HG03025 (cell line): ENCODE measurements around the gene CES2.
"Not testable (repeated sequence)": the region's sequence is repeated elsewhere in the genome, so short reads cannot be mapped to it uniquely, and the experiment has no call there.

Source experiments
- ATAC-seq: cut with Tn5 transposase; IDR thresholded peaks from one replicate; pipeline ENCODE4 v1.9.1; 2021; ENCODE audit warnings: mild to moderate bottlenecking, moderate library complexity; ENCODE audit not compliant: unreplicated experiment, low FRiP score

CES2 gene, protein sequence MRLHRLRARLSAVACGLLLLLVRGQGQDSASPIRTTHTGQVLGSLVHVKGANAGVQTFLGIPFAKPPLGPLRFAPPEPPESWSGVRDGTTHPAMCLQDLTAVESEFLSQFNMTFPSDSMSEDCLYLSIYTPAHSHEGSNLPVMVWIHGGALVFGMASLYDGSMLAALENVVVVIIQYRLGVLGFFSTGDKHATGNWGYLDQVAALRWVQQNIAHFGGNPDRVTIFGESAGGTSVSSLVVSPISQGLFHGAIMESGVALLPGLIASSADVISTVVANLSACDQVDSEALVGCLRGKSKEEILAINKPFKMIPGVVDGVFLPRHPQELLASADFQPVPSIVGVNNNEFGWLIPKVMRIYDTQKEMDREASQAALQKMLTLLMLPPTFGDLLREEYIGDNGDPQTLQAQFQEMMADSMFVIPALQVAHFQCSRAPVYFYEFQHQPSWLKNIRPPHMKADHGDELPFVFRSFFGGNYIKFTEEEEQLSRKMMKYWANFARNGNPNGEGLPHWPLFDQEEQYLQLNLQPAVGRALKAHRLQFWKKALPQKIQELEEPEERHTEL

DNA sequence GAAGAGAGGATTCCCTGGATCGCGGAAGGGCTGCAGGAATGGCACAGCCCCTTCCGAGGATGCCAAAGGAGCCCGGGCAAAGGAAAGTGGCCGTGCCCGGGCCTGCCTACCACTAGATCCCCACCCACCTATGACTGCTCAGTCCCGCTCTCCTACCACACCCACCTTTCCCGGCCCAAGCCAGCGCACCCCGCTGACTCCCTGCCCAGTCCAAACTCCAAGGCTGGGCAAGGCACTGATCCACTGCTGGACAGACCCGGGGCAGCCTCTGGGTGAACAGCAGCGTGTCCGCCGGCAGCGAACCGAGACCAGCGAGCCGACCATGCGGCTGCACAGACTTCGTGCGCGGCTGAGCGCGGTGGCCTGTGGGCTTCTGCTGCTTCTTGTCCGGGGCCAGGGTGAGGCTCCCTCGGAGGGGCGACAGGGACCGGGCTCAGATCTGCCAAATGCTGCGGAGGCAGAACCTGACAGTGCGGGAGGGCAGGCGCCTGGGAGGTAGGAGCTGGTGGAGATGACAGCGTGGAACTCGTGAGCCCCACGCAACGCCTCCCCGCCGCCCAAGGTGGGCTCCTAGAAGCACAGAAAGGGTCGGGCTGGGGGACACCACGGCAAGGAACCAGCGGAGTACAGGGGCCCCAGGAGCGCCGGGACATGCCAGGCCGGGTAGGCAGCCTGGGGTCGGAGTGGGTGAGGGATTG is at the start of gene CES2:
Gene CES2 (plus strand): TSS at position 203 of the 698 bp plus-strand sequence. CDS start 120 bp downstream, at position 323.
- no peak for ATAC-seq

DNA sequence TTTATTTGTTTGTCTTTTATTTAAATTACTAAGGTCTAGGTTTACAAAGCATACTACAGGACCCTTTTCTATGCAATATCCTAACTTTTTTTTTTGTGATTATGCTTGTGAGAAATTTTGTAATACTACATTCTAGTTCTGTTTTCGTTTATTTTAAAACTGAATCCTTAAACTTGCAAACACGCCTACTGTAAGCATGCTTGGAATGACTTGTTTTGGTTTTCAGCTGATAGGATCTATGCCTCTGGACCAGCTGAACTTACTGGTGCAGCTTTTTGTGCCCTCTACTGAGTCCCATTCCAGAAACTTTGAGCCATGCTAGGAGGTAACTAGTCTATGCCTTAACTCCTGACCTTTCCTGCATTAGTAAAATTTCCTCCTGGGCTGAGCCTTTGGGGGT is 49.0 kb upstream of the CES2 start:
- no peak for ATAC-seq

DNA sequence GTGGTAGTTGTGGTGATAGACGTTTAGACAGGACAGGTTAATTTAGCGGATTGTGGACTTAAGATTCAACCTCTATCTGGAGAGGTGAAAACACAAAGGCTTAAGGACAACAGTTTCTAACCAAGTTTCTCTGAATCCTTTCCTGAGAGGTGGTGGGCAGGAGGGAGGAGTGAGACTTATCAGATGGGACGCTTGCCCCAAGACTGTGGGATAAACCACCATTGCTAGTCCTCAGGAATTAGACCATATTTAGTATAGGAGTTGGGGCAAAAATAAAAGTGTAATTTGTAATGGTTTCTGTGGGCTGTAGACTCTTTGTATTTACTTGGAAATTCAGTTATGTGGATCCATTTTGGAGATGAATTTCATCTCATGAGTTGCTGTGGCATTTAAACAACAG is 48.4 kb upstream of the CES2 start:
- no peak for ATAC-seq

DNA sequence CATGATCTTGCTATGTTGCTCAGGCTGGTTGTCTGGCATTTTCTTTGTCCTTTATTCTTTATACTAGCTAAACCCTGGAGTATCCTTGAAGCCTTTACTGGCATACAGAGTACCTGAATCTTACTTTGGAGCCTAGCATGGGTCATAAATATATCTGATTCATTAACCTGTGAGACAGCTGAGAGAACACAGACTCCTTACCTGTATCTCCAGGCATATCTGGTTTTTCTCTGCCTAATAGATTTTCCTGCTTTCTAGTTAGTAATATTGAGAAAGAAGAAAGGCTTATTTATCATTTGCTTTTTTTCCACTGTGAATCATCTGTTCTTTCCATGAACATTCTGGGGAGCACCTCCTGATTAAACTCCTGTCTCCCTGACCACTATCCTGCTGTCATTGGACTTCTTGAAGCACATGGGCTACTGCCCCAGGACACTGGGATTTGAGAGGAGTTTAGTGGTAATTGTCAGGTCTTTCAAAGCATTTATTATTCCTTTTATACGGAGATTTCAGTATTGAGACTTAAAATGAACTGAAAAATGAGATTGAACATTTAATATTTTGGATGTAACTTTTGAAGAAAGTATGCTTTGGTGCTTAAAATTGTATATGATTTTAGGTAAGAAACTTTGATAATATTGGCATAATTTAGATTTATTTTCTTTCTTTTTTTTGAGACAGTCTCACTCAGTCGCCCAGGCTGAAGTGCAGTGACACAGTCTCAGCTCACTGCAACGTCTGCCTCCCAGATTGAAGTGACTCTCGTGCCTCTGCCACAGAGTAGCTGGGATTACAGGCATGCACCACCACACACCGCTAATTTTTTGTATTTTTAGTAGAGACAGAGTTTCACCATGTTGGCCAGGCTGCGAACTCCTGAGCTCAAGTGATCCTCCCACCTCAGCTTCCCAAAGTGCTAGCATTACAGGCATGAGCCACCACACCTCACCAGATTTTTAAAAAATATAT is 46.4 kb upstream of the CES2 start:
- ATAC-seq = no peak

DNA sequence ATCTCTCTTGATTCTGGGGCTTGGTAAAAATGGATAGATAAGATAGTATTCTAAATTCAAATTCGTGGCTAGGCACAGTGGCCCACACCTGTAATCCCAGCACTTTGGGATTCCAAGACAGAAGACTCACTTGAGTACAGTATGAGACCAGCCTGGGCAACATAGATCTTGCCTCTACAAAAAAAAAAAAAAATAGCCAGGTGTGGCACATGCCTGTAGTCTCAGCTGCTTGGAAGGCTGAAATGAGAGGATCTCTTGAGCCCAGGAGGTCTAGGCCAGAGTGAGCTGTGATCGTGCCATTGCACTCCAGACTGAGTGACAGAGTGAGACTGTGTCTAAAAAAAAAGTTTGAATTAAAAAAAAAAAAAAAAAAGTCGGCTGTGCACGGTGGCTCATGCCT is 45.7 kb upstream of the CES2 start:
- ATAC-seq = no peak

DNA sequence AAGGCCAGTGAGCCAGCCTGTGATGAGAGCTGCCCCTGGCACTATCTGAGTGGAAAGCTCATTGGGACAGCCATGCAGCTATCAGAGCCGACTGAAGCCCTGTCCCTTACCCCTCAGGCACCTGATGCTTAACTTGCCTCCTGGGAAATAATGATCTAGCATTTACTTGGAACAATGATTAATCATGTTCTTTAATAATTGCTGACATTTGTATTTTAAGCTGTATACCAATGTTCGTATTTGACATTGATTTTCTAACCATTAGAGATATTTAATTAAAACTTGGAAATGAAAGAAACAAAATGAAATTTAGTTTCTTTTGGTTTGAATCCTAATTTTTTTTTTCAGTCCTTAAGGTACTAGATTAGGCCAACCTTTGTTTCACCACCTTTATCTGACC is 44.5 kb upstream of the CES2 start:
- ATAC-seq = no peak

DNA sequence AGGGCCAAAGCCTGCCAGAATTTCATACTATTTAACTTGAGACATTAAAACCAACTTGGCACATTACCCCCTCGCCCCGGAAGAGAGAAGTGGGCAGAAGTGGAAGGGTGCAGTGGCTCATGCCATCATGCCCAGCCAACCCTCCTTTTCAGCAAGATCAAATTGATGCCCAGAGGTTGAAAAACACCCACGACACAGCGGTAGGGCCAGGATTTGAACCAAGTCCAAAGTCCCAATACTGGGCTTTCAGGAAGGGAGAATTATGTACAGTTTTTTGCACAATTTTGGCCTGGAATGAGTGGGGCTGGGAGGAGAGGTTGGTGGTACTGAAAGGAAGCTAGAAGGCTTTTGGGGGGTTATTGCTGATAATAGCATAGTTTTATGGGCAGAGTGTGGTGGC is 44.0 kb upstream of the CES2 start:
- no peak for ATAC-seq

DNA sequence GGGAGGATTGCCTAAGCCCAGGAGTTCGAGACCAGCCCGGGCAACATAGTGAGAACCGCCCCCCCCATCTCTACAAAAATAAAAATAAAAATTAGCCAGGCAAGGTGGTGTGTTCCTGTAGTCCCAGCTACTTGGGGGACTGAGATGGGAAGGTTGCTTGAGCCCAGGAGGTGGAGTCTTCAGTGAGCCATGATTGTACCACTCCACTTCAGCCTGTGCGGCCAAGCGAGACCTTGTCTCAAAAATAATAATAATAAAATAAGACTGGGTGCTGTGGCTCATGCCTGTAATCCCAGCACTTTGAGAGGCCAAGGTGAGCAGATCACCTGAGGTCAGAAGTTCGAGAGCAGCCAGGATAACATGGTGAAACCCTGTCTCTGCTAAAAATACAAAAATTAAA is 43.5 kb upstream of the CES2 start:
- no peak for ATAC-seq

DNA sequence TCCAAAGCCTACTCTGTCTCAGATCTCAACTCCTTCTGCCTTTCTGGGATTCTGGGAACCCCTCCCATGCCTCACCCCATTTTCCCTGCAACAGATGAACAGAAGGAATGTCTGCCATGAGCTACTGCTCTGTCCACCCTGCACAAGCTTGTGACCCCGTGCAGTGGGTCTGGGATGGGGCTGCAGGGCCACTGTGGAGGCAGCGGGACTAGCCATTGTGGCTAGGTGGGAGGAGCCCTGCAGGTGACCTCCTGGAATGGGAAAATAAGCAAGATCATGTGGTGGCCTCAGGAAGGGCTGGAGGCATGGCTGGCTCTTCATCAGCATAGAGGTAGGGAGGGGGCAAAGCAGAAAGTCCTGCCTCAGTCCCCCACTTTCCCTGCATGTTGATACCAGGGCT is 41.3 kb upstream of the CES2 start:
- no peak for ATAC-seq

DNA sequence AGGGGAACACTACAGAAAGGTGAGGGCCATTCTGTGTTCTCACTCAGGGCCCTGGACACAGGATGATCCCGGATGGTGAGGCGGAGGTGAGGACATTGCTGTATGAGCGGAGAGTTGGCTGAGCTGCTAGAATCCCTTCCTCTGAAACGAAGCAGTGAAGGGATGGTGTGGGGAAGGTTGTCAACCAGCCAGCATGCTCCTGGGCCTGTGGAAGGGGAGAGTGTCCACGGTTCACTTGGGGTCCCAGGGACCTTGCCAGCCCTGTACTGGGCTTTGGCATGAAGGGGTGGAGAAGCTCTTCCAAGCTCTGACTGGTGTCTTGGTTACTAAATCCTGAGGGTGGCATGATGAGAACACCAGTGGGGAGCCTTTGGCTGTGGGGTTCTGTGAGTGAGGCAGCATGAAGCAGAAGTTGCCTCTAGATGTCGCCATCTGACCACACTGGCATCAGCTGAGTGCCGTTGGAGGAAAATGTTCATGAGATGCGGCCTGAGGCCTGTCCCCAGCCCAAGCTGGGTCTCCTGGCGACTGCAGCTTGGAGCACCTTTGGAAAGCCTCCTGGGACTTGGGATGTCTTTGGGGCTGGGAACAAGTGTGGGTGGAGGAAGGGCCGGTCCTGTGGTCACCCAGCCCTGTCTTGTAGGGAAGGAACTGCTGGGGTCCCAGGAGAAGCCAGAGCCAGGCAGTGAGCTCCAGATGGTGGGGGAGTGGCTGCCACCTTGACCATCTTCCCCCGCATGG is 40.2 kb upstream of the CES2 start:
- ATAC-seq = no peak

DNA sequence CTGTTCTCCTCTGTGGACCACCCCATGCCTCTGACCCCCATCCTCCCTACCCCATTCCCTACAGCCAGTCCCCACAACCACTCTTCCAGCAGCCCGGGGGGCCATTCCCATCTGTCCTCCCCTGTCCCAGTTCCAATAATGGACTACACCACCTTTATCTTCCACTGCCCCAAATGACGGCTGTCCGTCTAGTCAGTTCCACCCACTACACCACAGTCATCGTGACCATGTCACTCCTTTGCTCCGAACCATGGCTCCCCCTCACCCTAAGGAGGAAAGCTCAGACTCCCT is 39.7 kb upstream of the CES2 start:
- no peak for ATAC-seq

DNA sequence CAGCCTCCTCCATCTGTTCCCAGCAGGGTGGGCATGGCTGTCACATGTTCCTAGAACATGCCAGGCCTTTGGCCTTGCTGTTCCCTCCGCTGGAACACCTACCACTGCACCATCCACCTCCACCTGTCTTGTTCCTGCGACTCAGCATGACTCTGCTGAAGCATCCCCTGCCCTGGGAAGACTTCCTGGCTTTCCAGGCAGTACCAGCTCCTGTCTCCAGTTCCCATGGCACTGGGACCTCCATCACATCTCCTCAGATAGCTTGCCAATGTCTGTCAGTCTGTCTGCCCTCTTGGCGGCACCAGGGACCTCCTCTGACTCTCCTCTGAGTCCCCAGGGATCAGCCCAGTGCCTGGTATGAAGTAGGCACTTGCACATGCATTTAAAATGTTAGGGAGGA is 39.3 kb upstream of the CES2 start:
- ATAC-seq = no peak

DNA sequence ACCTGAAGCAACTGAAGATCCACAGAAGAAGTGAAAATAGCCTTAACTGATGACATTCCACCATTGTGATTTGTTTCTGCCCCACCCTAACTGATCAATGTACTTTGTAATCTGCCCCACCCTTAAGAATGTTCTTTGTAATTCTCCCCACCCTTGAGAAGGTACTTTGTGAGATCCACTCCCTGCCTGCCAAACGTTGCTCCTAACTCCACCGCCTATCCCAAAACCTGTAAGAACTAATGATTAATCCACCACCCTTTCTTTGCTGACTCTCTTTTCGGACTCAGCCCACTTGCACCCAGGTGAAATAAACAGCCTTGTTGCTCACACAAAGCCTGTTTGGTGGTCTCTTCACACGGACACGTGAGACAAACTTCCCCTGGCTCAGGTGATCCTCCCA is 38.6 kb upstream of the CES2 start:
- not testable (repeated sequence) for ATAC-seq

DNA sequence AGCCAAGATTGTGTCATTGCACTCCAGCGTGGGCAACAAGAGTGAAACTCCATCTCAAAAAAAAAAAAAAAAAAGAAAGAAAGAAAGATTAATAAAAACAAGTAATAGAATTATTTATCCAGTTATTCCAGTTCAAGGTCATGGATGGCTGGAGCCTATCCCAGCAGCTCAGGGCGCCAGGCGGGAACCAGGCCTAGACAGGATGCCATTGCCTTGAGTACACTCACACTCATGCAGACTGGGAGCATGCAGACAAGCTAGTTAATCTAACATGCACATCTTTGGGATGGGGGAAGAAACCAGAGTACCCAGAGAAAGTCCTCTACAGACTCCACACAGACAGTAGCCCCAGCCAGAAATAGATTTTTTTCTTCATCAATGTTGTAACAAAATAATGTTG is 37.1 kb upstream of the CES2 start:
- no peak for ATAC-seq

DNA sequence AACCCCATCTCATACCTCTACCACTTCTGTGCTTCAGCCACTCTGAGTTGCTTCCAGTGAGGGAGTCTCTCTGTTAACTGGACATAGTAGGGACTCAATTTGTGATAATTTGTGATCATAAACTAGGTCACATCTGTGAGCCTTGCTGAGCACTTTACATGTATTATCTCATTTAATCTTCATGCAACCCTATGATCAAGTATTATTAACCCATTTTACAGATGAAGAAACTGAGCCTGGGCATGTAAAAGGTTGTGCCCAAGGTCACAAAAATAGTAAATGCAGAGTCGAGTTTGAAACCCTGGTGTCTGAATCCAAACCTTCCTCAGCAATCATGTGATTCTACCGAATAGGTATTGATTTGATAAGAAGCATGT is 36.4 kb upstream of the CES2 start:
- no peak for ATAC-seq

DNA sequence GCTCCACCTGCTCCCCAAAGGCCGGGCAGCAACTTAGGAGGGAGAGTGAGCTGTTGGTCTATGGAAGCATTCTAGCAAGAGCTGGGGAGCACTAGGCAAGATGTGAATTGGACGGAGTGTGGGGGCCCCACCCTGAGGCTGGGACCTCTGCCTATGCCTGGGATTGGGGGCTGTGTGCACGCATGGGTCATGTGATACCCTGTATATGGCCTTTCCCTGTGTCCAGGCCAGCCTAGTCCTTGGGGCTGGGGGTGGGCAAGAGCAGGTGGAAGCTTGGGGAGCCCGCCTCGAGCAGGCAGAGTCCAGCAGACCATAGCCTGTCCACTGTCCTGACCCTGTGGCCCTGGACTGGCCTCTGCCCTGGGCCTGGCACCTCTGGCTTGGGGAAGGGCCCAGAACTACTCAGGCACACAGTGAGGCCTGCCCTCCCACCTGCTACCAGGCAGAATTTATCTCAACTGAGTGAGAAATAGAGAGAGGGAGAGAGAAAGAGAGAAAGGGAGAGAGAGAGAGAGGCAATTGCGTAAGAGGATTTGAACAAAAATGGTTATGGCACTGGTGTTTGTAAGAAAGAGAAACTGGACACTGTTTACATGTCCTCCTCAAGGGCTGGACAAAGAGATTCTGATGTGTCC is 35.9 kb upstream of the CES2 start:
- ATAC-seq = no peak

DNA sequence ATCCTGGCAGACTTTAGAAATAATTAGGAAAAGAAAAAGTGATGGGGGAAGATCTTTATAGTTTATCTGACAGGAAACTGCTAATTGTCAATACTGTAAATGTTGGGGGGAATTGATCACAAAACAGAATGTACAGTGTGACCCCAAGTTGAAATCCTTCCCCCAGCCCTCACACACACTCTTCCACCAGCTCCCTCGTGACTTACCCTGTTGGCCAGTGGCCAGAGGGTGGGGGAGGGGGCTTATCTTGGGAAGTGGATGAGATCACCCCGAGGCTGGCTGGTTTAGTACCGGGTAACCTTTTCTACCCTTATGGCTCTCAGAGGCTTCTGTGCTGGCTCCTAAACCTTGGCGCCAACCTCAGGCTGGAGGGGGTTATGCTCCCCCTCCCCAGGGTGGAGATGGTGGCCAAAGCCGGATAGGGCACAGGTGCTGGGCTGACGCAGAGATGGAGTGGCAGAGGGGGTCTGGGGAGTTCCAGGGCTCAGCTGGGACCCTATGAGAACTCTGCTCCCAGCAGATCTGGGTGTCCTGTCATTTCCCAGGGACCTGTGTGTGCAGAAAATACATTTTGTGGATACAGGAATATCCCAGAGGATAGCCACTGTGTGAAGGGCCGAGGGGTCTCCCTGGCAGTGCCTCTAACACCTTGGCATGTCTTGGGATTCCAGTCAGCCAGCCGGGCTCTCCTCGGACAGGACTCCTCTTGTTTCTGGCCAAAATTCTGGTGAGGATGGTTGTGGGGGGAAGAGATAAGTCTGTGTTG is 35.2 kb upstream of the CES2 start:
- ATAC-seq = no peak

DNA sequence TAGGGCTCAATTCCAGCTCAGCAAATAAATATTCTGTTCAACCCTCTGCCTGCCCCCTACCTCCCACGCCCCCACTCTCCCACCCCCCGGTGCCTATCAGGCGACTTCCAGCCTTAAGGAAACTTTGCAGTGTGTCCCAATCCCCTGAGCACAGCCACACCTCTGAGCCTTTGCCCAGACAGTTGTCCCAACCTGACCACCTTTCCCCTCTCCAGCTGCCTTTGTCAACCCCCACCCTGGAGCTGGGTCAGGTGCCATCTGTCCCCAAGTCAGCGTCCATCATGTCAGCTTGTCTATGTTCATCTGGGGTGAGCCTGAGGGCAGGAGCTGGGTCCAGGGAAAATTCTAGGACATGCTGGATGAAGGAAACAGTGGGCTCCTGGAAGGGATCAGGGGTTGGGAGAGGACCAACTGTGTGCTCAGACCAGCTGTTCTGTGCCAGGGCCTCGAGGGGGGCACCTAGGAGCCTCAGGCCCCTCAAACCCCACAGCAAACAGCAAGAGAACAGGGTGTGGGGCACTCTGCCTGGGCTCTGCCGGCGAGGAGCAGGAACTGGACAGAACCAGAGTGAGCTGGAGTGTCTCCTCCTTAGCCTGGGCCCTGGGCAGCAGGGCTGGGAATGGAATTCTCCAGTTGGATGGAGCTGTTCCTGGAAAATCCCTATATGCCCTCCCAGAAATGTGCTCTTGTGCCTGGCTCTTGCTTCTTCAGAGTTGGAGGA is 34.4 kb upstream of the CES2 start:
- ATAC-seq = no peak
